Activated naive CD8-positive, alpha-beta T cell (primary cell): Measurements from ENCODE around the gene ROMO1.
"Not testable (repeated sequence)": the region's sequence is repeated elsewhere in the genome, so short reads cannot be mapped to it uniquely, and the experiment has no call there.

Source experiments
- H3K27ac Mint-ChIP-seq: one replicate; pipeline ENCODE4 v1.8.0; 2021; ENCODE audit warnings: mixed read lengths
- H3K27me3 Mint-ChIP-seq: one replicate; pipeline ENCODE4 v1.8.0; 2021; ENCODE audit warnings: mixed read lengths
- H3K36me3 Mint-ChIP-seq: one replicate; pipeline ENCODE4 v1.8.0; 2021; ENCODE audit warnings: mixed read lengths
- H3K4me1 Mint-ChIP-seq: one replicate; pipeline ENCODE4 v1.8.0; 2021; ENCODE audit warnings: low read depth, mixed read lengths
- H3K4me3 Mint-ChIP-seq: one replicate; pipeline ENCODE4 v1.8.0; 2021; ENCODE audit warnings: mild to moderate bottlenecking, mixed read lengths
- H3K9me3 Mint-ChIP-seq: one replicate; pipeline ENCODE4 v1.8.0; 2021; ENCODE audit warnings: low read depth, mixed read lengths

The ROMO1 gene

DNA sequence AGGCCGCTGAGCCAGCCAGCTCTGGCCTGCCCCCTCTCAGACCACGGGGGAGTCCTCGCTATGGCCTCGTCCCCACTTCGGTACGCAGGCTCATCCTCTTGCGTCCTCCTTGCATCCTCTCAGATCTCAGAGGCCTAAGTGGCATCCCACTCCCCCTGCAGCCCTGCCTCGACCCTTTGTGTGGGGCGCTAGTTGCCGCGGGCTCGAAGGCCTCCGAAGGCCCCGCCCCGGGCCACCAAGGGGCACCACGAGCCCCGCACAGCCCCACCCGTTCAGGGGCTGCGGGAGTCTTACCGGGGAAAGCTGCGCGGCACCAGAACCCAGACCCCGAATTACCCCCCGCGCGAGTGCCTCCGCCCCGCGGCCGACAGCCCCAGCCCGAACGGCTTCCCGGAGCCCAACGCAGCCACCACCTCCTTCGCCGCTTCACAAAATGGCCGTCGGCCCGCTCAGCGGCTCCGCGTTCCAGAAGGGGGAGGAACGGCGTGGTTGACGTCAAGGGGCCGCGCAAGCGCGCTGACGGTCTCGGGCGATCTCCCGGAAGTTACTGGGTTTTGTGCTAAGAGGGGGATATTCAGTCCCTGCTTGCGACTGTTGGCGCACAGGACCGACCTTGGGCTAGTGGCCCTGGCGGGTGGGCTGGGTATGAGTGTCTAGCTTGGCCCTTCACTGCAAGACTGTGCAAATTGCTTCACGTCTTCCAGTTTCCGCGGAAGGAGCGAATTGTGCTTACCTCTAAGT, 34.6 kb upstream of the ROMO1 start, which contains the start of the genes CPNE1 and RBM12:
TSS of gene CPNE1 (minus strand) at position 435 of the 741 bp plus-strand sequence. CDS start 31,977 bp downstream, outside the sequence.
TSS of gene RBM12 (minus strand) at position 435 of the 741 bp plus-strand sequence. CDS start 9,578 bp downstream, outside the sequence.
- H3K27me3 Mint-ChIP-seq, result no peaks in the 10 kb centered on the region
- peak within 1 kb of the TSS; percentile 100 for H3K27ac Mint-ChIP-seq

GRCh38 chr20:35665949-35666288, 33.3 kb upstream of the ROMO1 start:
- H3K9me3 Mint-ChIP-seq, result no peaks in the 10 kb centered on the region

More for the DNA sequence above, 34.6 kb upstream of the ROMO1 start, which contains the start of the genes CPNE1 and RBM12:
- Mint-ChIP-seq H3K9me3 (no peaks in the 10 kb centered on the region), H3K4me3 (peak within 1 kb of the TSS; percentile 96), H3K36me3 (peaks cover 13% of the 10 kb centered on the region), H3K4me1 (peaks cover 39% of the 10 kb centered on the region)

DNA sequence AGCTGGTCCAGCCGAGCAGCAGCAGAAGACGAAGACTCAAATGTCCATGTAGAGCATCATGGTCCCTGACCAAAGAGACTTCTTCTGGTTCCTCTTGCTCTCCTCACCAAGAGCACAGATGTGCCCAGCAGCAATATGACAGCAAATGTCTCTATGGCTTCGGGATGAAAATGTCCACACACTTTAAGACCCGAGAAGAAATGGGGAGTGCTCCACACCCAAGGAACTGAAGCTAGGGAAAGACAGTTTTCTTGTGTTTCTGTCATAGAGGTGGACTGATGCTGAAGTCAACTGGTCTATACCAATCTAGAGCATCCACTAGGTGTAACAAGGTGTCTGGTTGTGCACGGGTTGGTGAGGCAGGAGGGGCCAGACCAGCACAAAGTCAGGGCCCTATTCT, 30.0 kb upstream of the ROMO1 start:
- peaks cover 11% of the 10 kb centered on the region for H3K36me3 Mint-ChIP-seq
- H3K9me3 Mint-ChIP-seq, result no peaks in the 10 kb centered on the region
- H3K27ac Mint-ChIP-seq, result no peak overlapping the region
- H3K4me3 Mint-ChIP-seq, result no peak overlapping the region
- no peaks in the 10 kb centered on the region for H3K27me3 Mint-ChIP-seq
- H3K4me1 Mint-ChIP-seq, result peaks cover 3% of the 10 kb centered on the region

More at GRCh38 chr20:35665949-35666288, 33.3 kb upstream of the ROMO1 start:
- H3K4me3 Mint-ChIP-seq, result no peak overlapping the region
- H3K27me3 Mint-ChIP-seq, result no peaks in the 10 kb centered on the region
- peaks cover 26% of the 10 kb centered on the region for H3K4me1 Mint-ChIP-seq
- peaks cover 15% of the 10 kb centered on the region for H3K36me3 Mint-ChIP-seq
- no peak overlapping the region for H3K27ac Mint-ChIP-seq

DNA sequence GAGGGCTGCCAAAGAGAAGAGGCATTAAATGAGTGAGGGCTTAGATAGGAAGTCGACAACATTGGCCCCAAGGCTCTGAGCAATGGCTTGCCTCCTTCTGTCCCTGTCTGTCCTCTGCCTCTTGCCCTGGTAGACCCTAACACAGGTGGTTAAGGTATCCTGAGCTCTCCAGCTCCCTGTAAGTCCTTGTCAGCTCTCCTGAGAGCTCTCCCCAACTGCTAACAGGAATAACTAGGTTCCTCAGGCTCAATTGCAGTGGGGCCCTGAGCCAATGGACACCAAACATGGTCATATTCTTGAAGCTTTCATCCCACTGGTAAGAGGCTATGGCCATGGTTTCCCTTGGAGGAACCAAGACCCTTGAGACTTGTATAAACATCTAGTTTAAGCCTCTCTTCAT, 29.5 kb upstream of the ROMO1 start:
- Mint-ChIP-seq H3K27ac (no peak overlapping the region), H3K4me3 (no peak overlapping the region), H3K9me3 (no peaks in the 10 kb centered on the region), H3K4me1 (peaks cover 3% of the 10 kb centered on the region), H3K27me3 (no peaks in the 10 kb centered on the region), H3K36me3 (peaks cover 11% of the 10 kb centered on the region)

DNA sequence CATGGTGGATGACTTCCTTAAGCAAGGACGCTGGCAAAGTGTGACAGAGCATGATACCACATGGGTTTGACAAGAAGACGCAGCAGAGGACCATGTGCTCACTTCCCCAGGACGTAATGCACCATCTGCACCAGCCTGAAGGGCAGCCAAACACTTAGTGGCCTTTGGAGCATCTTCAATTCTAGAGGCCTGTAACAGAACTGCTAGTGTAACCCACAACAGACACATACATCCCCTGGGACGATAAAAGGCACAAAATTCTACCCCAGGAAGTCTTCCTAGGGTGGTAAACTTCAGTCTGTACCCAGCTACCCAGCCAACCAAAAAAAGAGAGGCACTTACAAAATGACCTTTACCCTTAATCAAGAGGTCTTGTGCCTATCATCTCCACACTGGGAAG, 25.3 kb upstream of the ROMO1 start:
- H3K4me1 Mint-ChIP-seq, result no peaks in the 10 kb centered on the region
- peaks cover 3% of the 10 kb centered on the region for H3K36me3 Mint-ChIP-seq
- no peak overlapping the region for H3K4me3 Mint-ChIP-seq
- no peak overlapping the region for H3K27ac Mint-ChIP-seq
- H3K27me3 Mint-ChIP-seq, result no peaks in the 10 kb centered on the region
- H3K9me3 Mint-ChIP-seq, result no peaks in the 10 kb centered on the region

DNA sequence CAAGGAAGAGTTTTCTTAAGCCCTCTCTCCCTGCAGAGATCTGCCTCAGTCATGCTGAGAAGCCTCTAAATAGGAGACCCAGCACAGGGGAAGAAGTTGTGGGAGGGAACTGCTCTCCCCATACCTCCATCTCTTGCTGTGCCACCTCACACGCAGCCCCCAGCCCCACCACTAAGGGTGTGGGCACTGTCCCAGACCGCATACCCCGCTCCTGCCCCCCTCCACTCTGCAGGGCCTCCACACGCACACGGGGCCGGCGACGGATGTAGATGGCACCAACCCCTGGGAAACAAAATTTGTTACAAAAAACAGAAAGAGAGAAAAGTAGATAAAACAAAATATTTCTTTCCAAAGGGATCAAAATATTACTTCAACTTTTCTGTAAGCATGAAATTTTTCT, 24.3 kb upstream of the ROMO1 start:
- Mint-ChIP-seq H3K27ac (no peak overlapping the region), H3K27me3 (no peaks in the 10 kb centered on the region), H3K9me3 (no peaks in the 10 kb centered on the region), H3K4me1 (no peaks in the 10 kb centered on the region), H3K4me3 (no peak overlapping the region), H3K36me3 (peaks cover 2% of the 10 kb centered on the region)

GRCh38 chr20:35680452-35681183, 18.6 kb upstream of the ROMO1 start:
- no peaks in the 10 kb centered on the region for H3K9me3 Mint-ChIP-seq

GRCh38 chr20:35681960-35682359, 17.2 kb upstream of the ROMO1 start:
- Mint-ChIP-seq H3K9me3 (no peaks in the 10 kb centered on the region), H3K36me3 (no peaks in the 10 kb centered on the region), H3K4me1 (no peaks in the 10 kb centered on the region), H3K4me3 (no peak overlapping the region), H3K27me3 (no peaks in the 10 kb centered on the region), H3K27ac (no peak overlapping the region)

More at GRCh38 chr20:35680452-35681183, 18.6 kb upstream of the ROMO1 start:
- Mint-ChIP-seq H3K27me3 (no peaks in the 10 kb centered on the region), H3K27ac (no peak overlapping the region), H3K36me3 (no peaks in the 10 kb centered on the region), H3K4me1 (no peaks in the 10 kb centered on the region), H3K4me3 (no peak overlapping the region)

DNA sequence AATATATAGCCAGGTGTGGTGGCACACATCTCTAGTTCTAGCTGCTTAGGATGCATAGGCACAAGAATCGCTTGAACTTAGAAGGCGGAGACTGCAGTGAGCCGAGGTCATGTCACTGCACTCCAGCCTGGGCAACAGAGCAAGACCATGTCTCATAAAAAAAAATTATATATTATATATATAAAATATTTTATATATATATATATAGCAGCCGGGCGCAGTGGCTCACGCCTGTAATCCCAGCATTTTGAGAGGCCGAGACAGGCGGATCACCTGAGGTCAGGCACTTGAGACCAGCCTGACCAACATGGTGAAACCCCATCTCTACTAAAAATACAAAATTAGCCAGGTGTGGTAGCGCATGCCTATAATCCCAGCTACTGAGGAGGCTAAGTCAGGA, 13.8 kb upstream of the ROMO1 start:
- not testable (repeated sequence) for H3K36me3 Mint-ChIP-seq, H3K9me3 Mint-ChIP-seq, H3K4me3 Mint-ChIP-seq, H3K27me3 Mint-ChIP-seq, H3K4me1 Mint-ChIP-seq, H3K27ac Mint-ChIP-seq

DNA sequence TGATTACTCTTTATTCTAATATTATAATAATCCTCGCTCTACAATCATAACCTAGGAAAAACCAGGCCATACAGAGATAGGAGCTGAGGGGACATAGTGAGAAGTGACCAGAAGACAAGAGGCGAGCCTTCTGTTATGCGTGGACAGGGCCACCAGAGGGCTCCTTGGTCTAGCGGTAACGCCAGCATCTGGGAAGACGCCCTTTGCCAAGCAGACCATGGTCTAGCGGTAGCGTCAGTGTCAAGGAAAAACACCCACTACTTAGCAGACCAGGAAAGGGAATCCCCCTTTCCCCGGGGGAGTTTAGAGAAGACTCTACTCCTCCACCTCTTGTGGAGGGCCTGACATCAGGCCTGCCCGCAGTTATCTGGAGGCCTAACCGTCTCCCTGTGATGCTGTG, 12.3 kb upstream of the ROMO1 start:
- H3K4me3 Mint-ChIP-seq, H3K4me1 Mint-ChIP-seq, H3K27ac Mint-ChIP-seq, H3K9me3 Mint-ChIP-seq, H3K36me3 Mint-ChIP-seq, H3K27me3 Mint-ChIP-seq: not testable (repeated sequence)

DNA sequence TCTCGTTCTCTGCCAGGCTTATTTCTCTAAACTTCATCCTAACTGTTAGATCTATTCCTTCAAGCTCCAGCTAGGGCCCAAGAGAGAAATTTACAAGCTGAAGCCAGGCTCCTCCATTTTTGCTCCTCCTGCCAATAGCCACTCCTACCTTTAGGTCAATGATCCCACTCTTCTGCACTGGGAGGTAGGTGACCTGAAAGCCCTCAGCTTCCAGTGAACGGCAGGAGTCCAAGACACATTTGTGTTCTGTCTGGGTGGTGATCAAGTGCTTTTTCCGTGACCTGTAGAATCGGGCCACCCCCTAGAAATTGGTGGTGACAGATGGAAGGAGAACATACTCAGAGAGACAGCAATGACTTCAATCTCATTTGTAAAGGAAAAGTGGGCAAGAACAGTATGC, 8.9 kb upstream of the ROMO1 start:
- Mint-ChIP-seq H3K4me3 (no peak overlapping the region), H3K36me3 (peaks cover 6% of the 10 kb centered on the region), H3K4me1 (no peaks in the 10 kb centered on the region), H3K27ac (no peak overlapping the region), H3K27me3 (no peaks in the 10 kb centered on the region), H3K9me3 (no peaks in the 10 kb centered on the region)

DNA sequence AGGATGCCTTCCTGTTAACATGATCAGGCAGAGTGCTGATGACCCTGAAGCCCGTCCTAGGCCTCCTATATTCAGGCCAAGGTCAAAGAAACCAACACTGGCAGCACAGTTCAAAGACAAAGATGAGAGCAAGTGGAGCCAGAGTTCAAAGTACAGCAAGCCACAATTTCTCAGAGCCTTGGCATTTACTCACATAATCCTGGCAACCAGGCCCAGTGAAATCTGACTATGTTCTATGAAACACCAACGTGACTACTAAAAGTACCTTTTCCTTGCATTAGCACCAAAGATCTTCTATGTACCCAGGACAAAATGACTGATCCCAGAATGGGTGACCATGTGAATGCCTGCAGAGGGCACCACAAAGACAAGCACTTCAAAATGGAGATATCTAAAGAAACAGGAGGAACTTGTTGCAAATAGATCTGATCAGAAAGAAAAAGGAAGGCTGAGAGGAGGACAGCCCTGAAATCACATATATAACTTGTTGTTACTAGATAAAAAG, 3.9 kb upstream of the ROMO1 start:
- H3K4me3 Mint-ChIP-seq, result no peak overlapping the region
- H3K9me3 Mint-ChIP-seq, result no peaks in the 10 kb centered on the region
- no peaks in the 10 kb centered on the region for H3K27me3 Mint-ChIP-seq
- no peak overlapping the region for H3K27ac Mint-ChIP-seq
- peaks cover 26% of the 10 kb centered on the region for H3K4me1 Mint-ChIP-seq
- no peaks in the 10 kb centered on the region for H3K36me3 Mint-ChIP-seq

- no peaks in the 10 kb centered on the region for H3K36me3 Mint-ChIP-seq
- H3K27me3 Mint-ChIP-seq, result no peaks in the 10 kb centered on the region
- H3K4me3 Mint-ChIP-seq, result no peak overlapping the region
- peaks cover 33% of the 10 kb centered on the region for H3K4me1 Mint-ChIP-seq
- H3K9me3 Mint-ChIP-seq, result no peaks in the 10 kb centered on the region
- H3K27ac Mint-ChIP-seq, result no peak overlapping the region
These were observed 3.2 kb upstream of the ROMO1 start for GRCh38 chr20:35695978-35696377.

- Mint-ChIP-seq H3K4me1 (peaks cover 39% of the 10 kb centered on the region), H3K27ac (peak overlapping the region; percentile 96), H3K27me3 (no peaks in the 10 kb centered on the region), H3K4me3 (peak overlapping the region; percentile 99), H3K36me3 (peaks cover 3% of the 10 kb centered on the region), H3K9me3 (no peaks in the 10 kb centered on the region)
These were observed 1.4 kb upstream of the ROMO1 start for GRCh38 chr20:35697696-35698297.
